ENCODE results near the gene NEAT1.

Gene NEAT1

GRCh38 chr11:65422633-65423515 is at the start of gene NEAT1:
TSS of gene NEAT1 (plus strand) at chr11:65422798.
- DNase-seq = no peak

GRCh38 chr11:65373839-65374580 is 48.6 kb upstream of the NEAT1 start:
- DNase-seq = no peak

GRCh38 chr11:65375012-65375411 is 47.6 kb upstream of the NEAT1 start:
- no peak for DNase-seq

- no peak for DNase-seq
Measured at GRCh38 chr11:65376138-65376713, 46.4 kb upstream of the NEAT1 start.

GRCh38 chr11:65377036-65377435 is 45.6 kb upstream of the NEAT1 start:
- DNase-seq = no peak

GRCh38 chr11:65377777-65378176 is 44.8 kb upstream of the NEAT1 start:
- no peak for DNase-seq

GRCh38 chr11:65378208-65378927 is 44.2 kb upstream of the NEAT1 start:
- DNase-seq = no peak

- no peak for DNase-seq
Measured at GRCh38 chr11:65378928-65379638, 43.5 kb upstream of the NEAT1 start.

GRCh38 chr11:65379698-65380459 is 42.7 kb upstream of the NEAT1 start:
- DNase-seq = no peak

GRCh38 chr11:65380460-65381119 is 42.0 kb upstream of the NEAT1 start:
- no peak for DNase-seq

- no peak for DNase-seq
Measured at GRCh38 chr11:65381716-65382032, 40.9 kb upstream of the NEAT1 start.

GRCh38 chr11:65382033-65382803 is 40.4 kb upstream of the NEAT1 start, which contains the start of gene SLC25A45:
TSS of gene SLC25A45 (minus strand) at chr11:65382646. CDS start at chr11:65381951, 695 bp downstream.
- DNase-seq = peak; percentile 78

GRCh38 chr11:65382804-65383368 is 39.7 kb upstream of the NEAT1 start:
- DNase-seq = no peak

- DNase-seq = no peak
Measured at GRCh38 chr11:65383778-65384177, 38.8 kb upstream of the NEAT1 start.

GRCh38 chr11:65384301-65384889 is 38.2 kb upstream of the NEAT1 start:
- no peak for DNase-seq

GRCh38 chr11:65386307-65387140 is 36.1 kb upstream of the NEAT1 start, which contains the start of gene FRMD8:
TSS of gene FRMD8 (plus strand) at chr11:65386637. CDS start at chr11:65387037, 400 bp downstream.
- DNase-seq = peak; percentile 63

- DNase-seq = no peak
Measured at GRCh38 chr11:65388731-65389130, 33.9 kb upstream of the NEAT1 start.

GRCh38 chr11:65389294-65389980 is 33.2 kb upstream of the NEAT1 start:
- DNase-seq = no peak
